ENCODE results near the gene SLC1A7. TPM values are rescaled to one million over a fixed set of nuclear protein-coding genes. Genes with fewer than 3 reads are reported as not detected.

SLC1A7 gene
- total and polyA plus RNA-seq, 2 experiments from 2014 or later = not detected

GRCh38 chr1:53111073-53111556, 31.3 kb downstream of the SLC1A7 start:
- Histone ChIP-seq H3K9me3 (ENCODE audit: low read depth) (no peaks in the 10 kb centered on the region), H3K27me3 (peaks cover 17% of the 10 kb centered on the region), H3K4me1 (ENCODE audit: low read depth) (peaks cover 21% of the 10 kb centered on the region), H3K27ac (no peak overlapping the region), H3K4me3 (no peak overlapping the region), H3K36me3 (no peaks in the 10 kb centered on the region)
- DNase-seq (ENCODE audit: low read depth in 1 of 2, low spot score in 1 of 2) = peak in 1 of 2 donors; percentile 46
- TF ChIP-seq, protein P1, sequence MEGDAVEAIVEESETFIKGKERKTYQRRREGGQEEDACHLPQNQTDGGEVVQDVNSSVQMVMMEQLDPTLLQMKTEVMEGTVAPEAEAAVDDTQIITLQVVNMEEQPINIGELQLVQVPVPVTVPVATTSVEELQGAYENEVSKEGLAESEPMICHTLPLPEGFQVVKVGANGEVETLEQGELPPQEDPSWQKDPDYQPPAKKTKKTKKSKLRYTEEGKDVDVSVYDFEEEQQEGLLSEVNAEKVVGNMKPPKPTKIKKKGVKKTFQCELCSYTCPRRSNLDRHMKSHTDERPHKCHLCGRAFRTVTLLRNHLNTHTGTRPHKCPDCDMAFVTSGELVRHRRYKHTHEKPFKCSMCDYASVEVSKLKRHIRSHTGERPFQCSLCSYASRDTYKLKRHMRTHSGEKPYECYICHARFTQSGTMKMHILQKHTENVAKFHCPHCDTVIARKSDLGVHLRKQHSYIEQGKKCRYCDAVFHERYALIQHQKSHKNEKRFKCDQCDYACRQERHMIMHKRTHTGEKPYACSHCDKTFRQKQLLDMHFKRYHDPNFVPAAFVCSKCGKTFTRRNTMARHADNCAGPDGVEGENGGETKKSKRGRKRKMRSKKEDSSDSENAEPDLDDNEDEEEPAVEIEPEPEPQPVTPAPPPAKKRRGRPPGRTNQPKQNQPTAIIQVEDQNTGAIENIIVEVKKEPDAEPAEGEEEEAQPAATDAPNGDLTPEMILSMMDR (IDR thresholded peaks at IDR 0.05; ENCODE audit: low read depth, low read length) = no peak

- no peak overlapping the region for H3K4me3 ChIP-seq
- no peaks in the 10 kb centered on the region for H3K36me3 ChIP-seq
- peaks cover 16% of the 10 kb centered on the region for H3K4me1 ChIP-seq (ENCODE audit: low read depth)
- H3K27me3 ChIP-seq = peaks cover 17% of the 10 kb centered on the region
- TF ChIP-seq, protein P1 (IDR thresholded peaks at IDR 0.05; ENCODE audit: low read depth, low read length) = no peak
- peak in 1 of 2 donors; percentile 54 for DNase-seq (ENCODE audit: low read depth in 1 of 2, low spot score in 1 of 2)
- H3K9me3 ChIP-seq (ENCODE audit: low read depth) = no peaks in the 10 kb centered on the region
- H3K27ac ChIP-seq = no peak overlapping the region
These were observed 31.9 kb downstream of the SLC1A7 start for GRCh38 chr1:53110370-53111072.

GRCh38 chr1:53108646-53109580, 33.5 kb downstream of the SLC1A7 start:
- Histone ChIP-seq H3K4me1 (ENCODE audit: low read depth) (peaks cover 16% of the 10 kb centered on the region), H3K27ac (no peak overlapping the region), H3K27me3 (peaks cover 8% of the 10 kb centered on the region), H3K4me3 (no peak overlapping the region), H3K9me3 (ENCODE audit: low read depth) (no peaks in the 10 kb centered on the region), H3K36me3 (no peaks in the 10 kb centered on the region)
- DNase-seq (ENCODE audit: low read depth in 1 of 2, low spot score in 1 of 2) = peak; percentile 35 to 76
- TF ChIP-seq, protein P1 (IDR thresholded peaks at IDR 0.05; ENCODE audit: low read depth, low read length) = no peak

DNA sequence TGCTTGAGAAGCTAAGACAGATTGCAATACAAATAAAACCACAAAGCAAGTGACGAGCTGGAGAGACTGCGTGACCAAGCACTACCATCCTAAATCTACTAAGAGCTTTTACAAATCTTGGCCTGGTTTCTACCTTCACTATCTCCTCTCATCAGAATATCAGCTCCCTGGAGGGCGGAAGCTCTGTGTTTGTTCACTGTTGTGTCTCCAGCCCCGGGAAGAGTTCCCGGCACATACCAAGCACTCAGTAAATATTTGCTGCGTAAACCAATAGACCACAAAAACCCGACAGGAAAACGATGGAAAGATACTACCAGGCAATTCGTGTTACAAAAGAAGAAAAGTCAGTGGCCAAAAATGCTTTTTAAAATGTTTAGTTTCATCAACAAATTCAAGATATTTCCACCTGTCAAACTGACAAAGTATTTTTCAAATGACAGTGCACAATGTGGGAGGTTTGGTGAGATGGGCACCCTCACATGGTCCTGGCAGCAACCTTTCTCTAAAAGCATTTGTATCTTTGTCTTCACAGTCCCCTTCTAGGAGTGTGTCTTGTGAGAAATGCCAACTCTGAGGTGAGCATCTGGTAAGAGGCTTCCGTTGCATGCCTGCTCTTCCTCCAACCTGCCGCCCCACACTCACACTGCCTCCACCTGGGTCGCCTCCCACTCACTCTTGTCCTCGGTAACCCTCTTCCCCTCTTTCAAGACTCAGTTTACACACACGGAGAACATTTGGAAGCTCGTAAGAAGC, 34.7 kb downstream of the SLC1A7 start:
- no peaks in the 10 kb centered on the region for H3K36me3 ChIP-seq
- no peaks in the 10 kb centered on the region for H3K27me3 ChIP-seq
- DNase-seq (ENCODE audit: low read depth in 1 of 2, low spot score in 1 of 2) = peak in 1 of 2 donors; percentile 96
- TF ChIP-seq, protein P1 (IDR thresholded peaks at IDR 0.05; ENCODE audit: low read depth, low read length) = no peak
- no peak overlapping the region for H3K4me3 ChIP-seq
- H3K9me3 ChIP-seq (ENCODE audit: low read depth) = no peaks in the 10 kb centered on the region
- no peak overlapping the region for H3K27ac ChIP-seq
- H3K4me1 ChIP-seq (ENCODE audit: low read depth) = peaks cover 16% of the 10 kb centered on the region

DNA sequence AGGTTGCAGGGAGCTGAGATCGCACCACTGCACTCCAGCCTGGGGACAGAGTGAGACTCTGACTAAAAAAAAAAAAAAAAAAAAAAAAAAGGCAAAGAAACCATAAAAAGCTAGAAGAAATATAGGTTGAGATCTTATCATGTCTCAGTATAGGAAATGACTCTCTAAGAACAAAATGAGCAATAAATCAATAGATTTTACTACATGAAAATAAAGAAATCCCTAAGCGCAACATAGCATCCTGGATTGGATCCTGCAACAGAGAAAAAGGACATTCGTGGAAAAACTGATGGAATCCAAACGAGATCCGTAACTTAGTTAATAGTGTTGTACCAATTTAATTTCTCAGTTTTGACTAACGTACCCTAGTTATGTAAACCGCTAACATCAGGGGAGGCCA, 35.3 kb downstream of the SLC1A7 start:
- Histone ChIP-seq H3K27ac (no peak overlapping the region), H3K27me3 (no peaks in the 10 kb centered on the region), H3K9me3 (ENCODE audit: low read depth) (no peaks in the 10 kb centered on the region), H3K4me3 (no peak overlapping the region), H3K4me1 (ENCODE audit: low read depth) (peaks cover 16% of the 10 kb centered on the region), H3K36me3 (no peaks in the 10 kb centered on the region)
- TF ChIP-seq, protein P1 (IDR thresholded peaks at IDR 0.05; ENCODE audit: low read depth, low read length) = no peak
- no peak for DNase-seq (ENCODE audit: low read depth in 1 of 2, low spot score in 1 of 2)

Measured in cardiac muscle cell (in vitro differentiated cells and primary cell).